Thyroid gland (tissue), 4 donors: ENCODE measurements around the gene KRT33A.

ENCODE experiments used
- CTCF ChIP-seq, 6 experiments: fragments of 200-600 bp in 3 of 6; fragments of 450-650 bp in 3 of 6; sonication (generic) in 3 of 6; IDR thresholded peaks; one replicate each; pipeline ENCODE4 v1.5.1; 2016 to 2019; ENCODE audit warnings: antibody characterized with exemption in 6 of 6, mild to moderate bottlenecking in 2 of 6, inconsistent platforms in 1 of 6, moderate library complexity in 1 of 6
- POLR2A ChIP-seq, 2 donors: fragments of 450-650 bp; IDR thresholded peaks; one replicate each; pipeline ENCODE4 v1.6.1; 2017; ENCODE audit warnings: antibody characterized with exemption in 2 of 2, mild to moderate bottlenecking in 2 of 2, moderate library complexity in 1 of 2

DNA sequence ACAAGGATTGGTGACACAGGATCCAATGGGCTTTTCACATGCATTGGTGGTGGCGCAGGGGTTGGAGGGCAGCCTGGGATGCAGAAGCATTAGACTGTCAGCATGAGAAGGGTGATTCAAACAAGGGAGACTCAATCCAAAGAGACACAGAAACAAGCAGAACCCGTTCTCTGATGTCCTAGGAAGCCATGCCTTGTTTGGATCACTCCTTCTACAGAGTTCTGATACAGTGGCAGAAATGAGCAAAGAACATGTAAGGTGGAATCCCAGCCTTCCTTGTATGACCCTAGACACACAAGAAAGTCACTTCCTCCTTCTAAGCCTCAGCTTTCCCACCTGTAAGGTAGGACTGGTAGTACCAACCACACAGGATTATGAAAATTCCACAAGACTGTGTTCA, 13.3 kb upstream of the KRT33A start:
- TF ChIP-seq CTCF (IDR thresholded peaks at IDR 0.05): no peak
- no peak for TF ChIP-seq POLR2A (IDR thresholded peaks at IDR 0.05)
